HEK293 (cell line): ENCODE measurements around the gene GALNT9.
A peak's percentile ranks its signal among the peaks of the same experiment; 100 is the strongest.

Experiments used
- GLI2 ChIP-seq: fragments of 450-650 bp; formaldehyde crosslinking; IDR thresholded peaks from 2 replicates; pipeline ENCODE4; 2017; ENCODE audit warnings: missing biosample characterization, missing genetic modification characterization, low read depth, borderline replicate concordance
- GLIS1 ChIP-seq: fragments of 450-650 bp; formaldehyde crosslinking; IDR thresholded peaks from 2 replicates; pipeline ENCODE4 v1.5.1; 2016; ENCODE audit warnings: missing biosample characterization, missing genetic modification characterization
- HIC1 ChIP-seq: fragments of 450-650 bp; formaldehyde crosslinking; IDR thresholded peaks from 2 replicates; pipeline ENCODE4 v1.5.1; 2016; ENCODE audit warnings: missing biosample characterization, missing genetic modification characterization
- KLF9 ChIP-seq: fragments of 450-650 bp; formaldehyde crosslinking; IDR thresholded peaks from 2 replicates; pipeline ENCODE4 v1.5.1; 2016; ENCODE audit warnings: missing biosample characterization, missing genetic modification characterization, low read depth
- MYNN ChIP-seq: fragments of 450-650 bp; formaldehyde crosslinking; IDR thresholded peaks from 2 replicates; pipeline ENCODE4 v1.5.1; 2016; ENCODE audit warnings: missing biosample characterization, missing genetic modification characterization, borderline replicate concordance
- SCRT2 ChIP-seq: fragments of 450-650 bp; formaldehyde crosslinking; IDR thresholded peaks from 2 replicates; pipeline ENCODE4 v1.5.1; 2016; ENCODE audit warnings: missing biosample characterization, missing genetic modification characterization
- SETDB1 ChIP-seq: IDR thresholded peaks from one replicate; pipeline ENCODE4 v1.6.1; 2017; ENCODE audit warnings: mild to moderate bottlenecking, low read length, moderate library complexity, mixed read lengths; ENCODE audit not compliant: insufficient read length
- SP3 ChIP-seq: fragments of 450-650 bp; formaldehyde crosslinking; IDR thresholded peaks from 2 replicates; pipeline ENCODE4 v1.5.1; 2016; ENCODE audit warnings: missing biosample characterization, missing genetic modification characterization
- TSHZ1 ChIP-seq: fragments of 450-650 bp; formaldehyde crosslinking; IDR thresholded peaks from 2 replicates; pipeline ENCODE4 v1.5.1; 2016; ENCODE audit warnings: missing biosample characterization, missing genetic modification characterization, borderline replicate concordance
- ZBTB17 ChIP-seq: fragments of 450-650 bp; formaldehyde crosslinking; IDR thresholded peaks from 2 replicates; pipeline ENCODE4 v1.5.1; 2016; ENCODE audit warnings: missing biosample characterization, missing genetic modification characterization
- ZEB2 ChIP-seq: fragments of 450-650 bp; formaldehyde crosslinking; IDR thresholded peaks from 2 replicates; pipeline ENCODE4 v1.5.1; 2016; ENCODE audit warnings: missing biosample characterization, missing genetic modification characterization
- ZNF10 ChIP-seq: fragments of 450-650 bp; formaldehyde crosslinking; IDR thresholded peaks from 2 replicates; pipeline ENCODE4 v1.5.1; 2017; ENCODE audit warnings: missing biosample characterization, missing genetic modification characterization
- ZNF121 ChIP-seq: fragments of 450-650 bp; formaldehyde crosslinking; IDR thresholded peaks from 2 replicates; pipeline ENCODE4 v1.5.1; 2016; ENCODE audit warnings: missing biosample characterization, missing genetic modification characterization
- ZNF132 ChIP-seq: fragments of 450-650 bp; formaldehyde crosslinking; IDR thresholded peaks from 2 replicates; pipeline ENCODE4 v1.5.1; 2017; ENCODE audit warnings: missing biosample characterization, missing genetic modification characterization, borderline replicate concordance
- ZNF19 ChIP-seq: fragments of 450-650 bp; formaldehyde crosslinking; IDR thresholded peaks from 2 replicates; pipeline ENCODE4; 2016; ENCODE audit warnings: missing biosample characterization, missing genetic modification characterization, low read depth
- ZNF2 ChIP-seq: fragments of 450-650 bp; formaldehyde crosslinking; IDR thresholded peaks from 2 replicates; pipeline ENCODE4 v1.5.1; 2016; ENCODE audit warnings: missing biosample characterization, missing genetic modification characterization
- ZNF202 ChIP-seq: fragments of 450-650 bp; formaldehyde crosslinking; IDR thresholded peaks from 2 replicates; pipeline ENCODE4 v1.5.1; 2016; ENCODE audit warnings: missing biosample characterization, missing genetic modification characterization, borderline replicate concordance
- ZNF223 ChIP-seq: fragments of 450-650 bp; formaldehyde crosslinking; IDR thresholded peaks from 2 replicates; pipeline ENCODE4 v1.5.1; 2016; ENCODE audit warnings: missing biosample characterization, missing genetic modification characterization
- ZNF394 ChIP-seq: fragments of 450-650 bp; formaldehyde crosslinking; IDR thresholded peaks from 2 replicates; pipeline ENCODE4 v1.5.1; 2016; ENCODE audit warnings: missing biosample characterization, missing genetic modification characterization, mild to moderate bottlenecking, moderate library complexity, borderline replicate concordance
- ZNF449 ChIP-seq: fragments of 450-650 bp; formaldehyde crosslinking; IDR thresholded peaks from 2 replicates; pipeline ENCODE4 v1.5.1; 2017; ENCODE audit warnings: missing biosample characterization, mild to moderate bottlenecking, missing genetic modification characterization, moderate library complexity
- ZNF488 ChIP-seq: fragments of 450-650 bp; formaldehyde crosslinking; IDR thresholded peaks from 2 replicates; pipeline ENCODE4 v1.5.1; 2016; ENCODE audit warnings: missing biosample characterization, missing genetic modification characterization
- ZNF514 ChIP-seq: fragments of 450-650 bp; formaldehyde crosslinking; IDR thresholded peaks from 2 replicates; pipeline ENCODE4 v1.5.1; 2016; ENCODE audit warnings: missing biosample characterization, missing genetic modification characterization
- ZNF521 ChIP-seq: fragments of 450-650 bp; formaldehyde crosslinking; IDR thresholded peaks from 2 replicates; pipeline ENCODE4 v1.5.1; 2017; ENCODE audit warnings: missing biosample characterization, mild to moderate bottlenecking, missing genetic modification characterization
- ZNF549 ChIP-seq: fragments of 450-650 bp; IDR thresholded peaks from 2 replicates; pipeline ENCODE4 v1.5.1; 2018; ENCODE audit warnings: missing biosample characterization, missing genetic modification characterization, mild to moderate bottlenecking, inconsistent platforms, moderate library complexity
- ZNF600 ChIP-seq: fragments of 450-650 bp; formaldehyde crosslinking; IDR thresholded peaks from 2 replicates; pipeline ENCODE4 v1.5.1; 2016; ENCODE audit warnings: missing biosample characterization, missing genetic modification characterization
- ZNF623 ChIP-seq: fragments of 450-650 bp; formaldehyde crosslinking; IDR thresholded peaks from 2 replicates; pipeline ENCODE4 v1.5.1; 2016; ENCODE audit warnings: missing biosample characterization, missing genetic modification characterization
- ZNF629 ChIP-seq: fragments of 450-650 bp; formaldehyde crosslinking; IDR thresholded peaks from 2 replicates; pipeline ENCODE4 v1.5.1; 2017; ENCODE audit warnings: missing biosample characterization, missing genetic modification characterization
- ZNF701 ChIP-seq: fragments of 450-650 bp; formaldehyde crosslinking; IDR thresholded peaks from 2 replicates; pipeline ENCODE4 v1.5.1; 2016; ENCODE audit warnings: missing biosample characterization, missing genetic modification characterization
- ZNF768 ChIP-seq: fragments of 450-650 bp; formaldehyde crosslinking; IDR thresholded peaks from 2 replicates; pipeline ENCODE4 v1.5.1; 2018; ENCODE audit warnings: missing biosample characterization, mild to moderate bottlenecking, missing genetic modification characterization
- ZNF776 ChIP-seq: fragments of 450-650 bp; formaldehyde crosslinking; IDR thresholded peaks from 2 replicates; pipeline ENCODE4 v1.5.0; 2017; ENCODE audit warnings: missing biosample characterization, missing genetic modification characterization, borderline replicate concordance
- ZNF837 ChIP-seq: fragments of 450-650 bp; formaldehyde crosslinking; IDR thresholded peaks from 2 replicates; pipeline ENCODE4 v1.5.1; 2016; ENCODE audit warnings: missing biosample characterization, missing genetic modification characterization
- ZSCAN18 ChIP-seq: fragments of 450-650 bp; formaldehyde crosslinking; IDR thresholded peaks from 2 replicates; pipeline ENCODE4 v1.5.1; 2016; ENCODE audit warnings: missing biosample characterization, missing genetic modification characterization

Gene GALNT9

GRCh38 chr12:132156573-132157325, 172.6 kb downstream of the GALNT9 start (continued):
- no peak for TF ChIP-seq ZNF768
- no peak for TF ChIP-seq ZNF701 (tag by site-specific recombination)
- no peak for TF ChIP-seq ZNF132 (tag by site-specific recombination)
- no peak for TF ChIP-seq ZNF449 (tag by site-specific recombination)
- TF ChIP-seq KLF9 (tag by site-specific recombination), result no peak; the same call in 1 of the 2 replicates
- TF ChIP-seq ZNF629 (tag by site-specific recombination), result no peak
- TF ChIP-seq ZNF776 (tag by site-specific recombination), result no peak
- no peak for TF ChIP-seq ZNF19 (tag by site-specific recombination)
- TF ChIP-seq ZEB2 (tag by site-specific recombination), result no peak
- TF ChIP-seq ZNF394 (tag by site-specific recombination), result no peak
- TF ChIP-seq ZNF837 (tag by site-specific recombination), result peak; percentile 29; the same call in 1 of the 2 replicates
- no peak for TF ChIP-seq GLI2
- no peak for TF ChIP-seq ZBTB17
- peak; percentile 69; the same call in 1 of the 2 replicates for TF ChIP-seq ZNF514
- TF ChIP-seq ZNF223 (tag by site-specific recombination), result no peak
- no peak for TF ChIP-seq ZNF121 (tag by site-specific recombination)
- TF ChIP-seq TSHZ1 (tag by site-specific recombination), result no peak
- no peak for TF ChIP-seq HIC1 (tag by site-specific recombination)
- no peak for TF ChIP-seq ZNF600 (tag by site-specific recombination)
- no peak for TF ChIP-seq ZSCAN18 (tag by site-specific recombination)
- no peak for TF ChIP-seq SCRT2 (tag by site-specific recombination)
- no peak for TF ChIP-seq ZNF202
- TF ChIP-seq ZNF549, result no peak
- no peak for TF ChIP-seq ZNF488 (tag by site-specific recombination)
- TF ChIP-seq SETDB1, result no peak
- peak; percentile 31; the same call in 1 of the 2 replicates for TF ChIP-seq ZNF2 (tag by site-specific recombination)
- TF ChIP-seq SP3 (tag by site-specific recombination), result no peak
- TF ChIP-seq MYNN, result no peak
- no peak for TF ChIP-seq ZNF623 (tag by site-specific recombination)
- no peak for TF ChIP-seq ZNF10 (tag by site-specific recombination)
- TF ChIP-seq GLIS1 (tag by site-specific recombination), result no peak
- no peak for TF ChIP-seq ZNF521 (tag by site-specific recombination)
